Dermis blood vessel endothelial cell (primary cell): ENCODE data around the gene FAM161A. TPM values are rescaled to one million over a fixed set of nuclear protein-coding genes. Genes with fewer than 3 reads are reported as not detected.

ENCODE experiments used
- DNase-seq: peaks from one replicate; pipeline ENCODE4 v3.0.0; 2010
- total RNA-seq: library from RNA; depleted of rRNA; stranded (reverse); fragments of >200 nt; gene quantifications from 2 replicates; pipeline ENCODE4 v1.2.3, GENCODE V29; 2014

Gene FAM161A
- total RNA-seq, 1 donor from 2014 or later = 1.0 TPM

DNA sequence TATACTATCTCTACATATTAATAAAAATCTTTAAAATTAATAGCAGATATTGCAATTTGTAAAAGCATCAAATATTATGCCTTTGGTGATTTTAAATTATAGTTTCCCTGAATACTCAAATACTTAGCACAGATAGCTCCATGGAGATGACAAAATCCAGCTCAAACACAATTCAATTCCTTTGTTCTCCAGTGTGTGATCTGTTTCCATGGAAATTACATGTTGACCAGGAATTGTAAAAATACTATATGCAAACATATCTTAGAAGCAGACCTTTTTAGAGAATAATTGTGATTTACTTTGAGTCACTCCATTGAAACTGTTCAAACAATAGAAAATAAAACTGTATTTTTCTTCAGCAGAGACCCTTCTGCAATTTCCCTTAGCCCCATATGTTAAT lies 68.3 kb downstream of the FAM161A start:
- DNase-seq = no peak

GRCh38 chr2:61784643-61785042 lies 69.2 kb downstream of the FAM161A start:
- no peak for DNase-seq

GRCh38 chr2:61775956-61776570 lies 77.8 kb downstream of the FAM161A start:
- no peak for DNase-seq

Other genes starting within 250 kb of the FAM161A start
- 160 and 219 TPM in 2 replicates for gene CCT4, start 34.6 kb upstream of the FAM161A start, total RNA-seq
- 35.4 and 52.2 TPM in 2 replicates for gene COMMD1, start 51.6 kb upstream of the FAM161A start, total RNA-seq